H9 (cell line): Measurements from ENCODE around the gene IER2. TPM values are rescaled to one million over a fixed set of nuclear protein-coding genes. Genes with fewer than 3 reads are reported as not detected.

Experiments
- DNase-seq: peaks from one replicate; pipeline ENCODE4 v3.0.0-alpha.2; 2017
- H2AFZ ChIP-seq: one replicate; pipeline ENCODE4 v1.6.1; 2013; ENCODE audit warnings: mild to moderate bottlenecking, low read length, control low read depth, moderate library complexity
- H2AK5ac ChIP-seq: 2 replicates; pipeline ENCODE4 v1.6.1; 2013; ENCODE audit warnings: low read length, control low read depth, mixed read lengths; ENCODE audit not compliant: insufficient read length
- H2BK120ac ChIP-seq: one replicate; pipeline ENCODE4 v1.6.1; 2013; ENCODE audit warnings: low read depth, mild to moderate bottlenecking, low read length, control low read depth, inconsistent platforms; ENCODE audit not compliant: poor library complexity, severe bottlenecking
- H2BK12ac ChIP-seq: 2 replicates; pipeline ENCODE4 v1.6.1; 2013; ENCODE audit warnings: low read length, control low read depth, mixed read lengths, low read depth; ENCODE audit not compliant: insufficient read length
- H2BK15ac ChIP-seq: 2 replicates; pipeline ENCODE4 v1.6.1; 2013; ENCODE audit warnings: low read depth, low read length, control low read depth
- H2BK20ac ChIP-seq: one replicate; pipeline ENCODE4 v1.6.1; 2013; ENCODE audit warnings: low read depth, mild to moderate bottlenecking, low read length, control low read depth, inconsistent platforms; ENCODE audit not compliant: poor library complexity, severe bottlenecking
- H2BK5ac ChIP-seq: 2 replicates; pipeline ENCODE4 v1.6.1; 2013; ENCODE audit warnings: low read length, control low read depth, mixed read lengths; ENCODE audit not compliant: insufficient read length
- H3K14ac ChIP-seq: 2 replicates; pipeline ENCODE4 v1.6.1; 2013; ENCODE audit warnings: low read length, control low read depth; ENCODE audit not compliant: insufficient read depth
- H3K18ac ChIP-seq: 2 replicates; pipeline ENCODE4 v1.6.1; 2013; ENCODE audit warnings: low read depth, mild to moderate bottlenecking, mixed read lengths, low read length, control low read depth; ENCODE audit not compliant: insufficient read length
- H3K23ac ChIP-seq: 2 replicates; pipeline ENCODE4 v1.6.1; 2013; ENCODE audit warnings: low read length, control low read depth, mixed read lengths, low read depth; ENCODE audit not compliant: insufficient read length
- H3K23me2 ChIP-seq: 2 replicates; pipeline ENCODE4 v1.6.1; 2013; ENCODE audit warnings: low read depth, mild to moderate bottlenecking, mixed read lengths, low read length, control low read depth; ENCODE audit not compliant: insufficient read length, poor library complexity, severe bottlenecking
- H3K27ac ChIP-seq: 2 replicates; pipeline ENCODE4 v1.5.1; 2013; ENCODE audit warnings: low read length, control low read depth, mixed read lengths, low read depth; ENCODE audit not compliant: insufficient read length
- H3K27me3 ChIP-seq: 2 replicates; pipeline ENCODE4 v1.6.1; 2013; ENCODE audit warnings: low read length, control low read depth, inconsistent platforms; ENCODE audit not compliant: insufficient read depth
- H3K4ac ChIP-seq: 2 replicates; pipeline ENCODE4 v1.6.1; 2013; ENCODE audit warnings: low read depth, mild to moderate bottlenecking, control low read depth, inconsistent platforms, low read length, moderate library complexity
- H3K4me1 ChIP-seq: 2 replicates; pipeline ENCODE4 v1.6.1; 2013; ENCODE audit warnings: low read length, control low read depth, inconsistent platforms; ENCODE audit not compliant: insufficient read depth
- H3K4me2 ChIP-seq: 2 replicates; pipeline ENCODE4 v1.6.1; 2013; ENCODE audit warnings: low read length, control low read depth, mixed read lengths; ENCODE audit not compliant: insufficient read length, insufficient read depth
- H3K56ac ChIP-seq: 2 replicates; pipeline ENCODE4 v1.6.1; 2013; ENCODE audit warnings: low read depth, mild to moderate bottlenecking, mixed read lengths, low read length, control low read depth; ENCODE audit not compliant: insufficient read length
- H3K79me1 ChIP-seq: 2 replicates; pipeline ENCODE4 v1.6.1; 2013; ENCODE audit warnings: low read depth, mild to moderate bottlenecking, moderate library complexity, low read length, control low read depth, inconsistent platforms; ENCODE audit not compliant: insufficient read depth, poor library complexity, severe bottlenecking
- H3K79me2 ChIP-seq: 2 replicates; pipeline ENCODE4 v1.6.1; 2013; ENCODE audit warnings: low read length, control low read depth, inconsistent platforms; ENCODE audit not compliant: insufficient read depth
- H3K9ac ChIP-seq: 2 replicates; pipeline ENCODE4 v1.6.1; 2013; ENCODE audit warnings: low read length, control low read depth, mixed read lengths; ENCODE audit not compliant: insufficient read length; ENCODE audit errors: extremely low read depth
- H3K9me3 ChIP-seq: one replicate; pipeline ENCODE4 v1.6.1; 2013; ENCODE audit warnings: low read depth, low read length, inconsistent platforms; ENCODE audit not compliant: control insufficient read depth
- H3T11ph ChIP-seq: one replicate; pipeline ENCODE4 v1.6.1; 2013; ENCODE audit warnings: mild to moderate bottlenecking, low read length, control low read depth, inconsistent platforms
- H4K20me1 ChIP-seq: one replicate; pipeline ENCODE4 v1.6.1; 2013; ENCODE audit not compliant: control insufficient read depth, insufficient read length, insufficient read depth
- H4K5ac ChIP-seq: 2 replicates; pipeline ENCODE4 v1.6.1; 2013; ENCODE audit warnings: low read depth, mild to moderate bottlenecking, mixed read lengths, low read length, control low read depth; ENCODE audit not compliant: insufficient read length
- H4K8ac ChIP-seq: replicated peaks from 2 replicates; pipeline ENCODE4 v1.6.1; 2013; ENCODE audit warnings: low read length, control low read depth, mixed read lengths, low read depth; ENCODE audit not compliant: insufficient read length
- H4K91ac ChIP-seq: 2 replicates; pipeline ENCODE4 v1.6.1; 2013; ENCODE audit warnings: low read depth, mild to moderate bottlenecking, moderate library complexity, mixed read lengths, low read length, control low read depth; ENCODE audit not compliant: insufficient read length
- H3K27ac Mint-ChIP-seq, 3 experiments: 2 replicates in 2 of 3; 3 replicates in 1 of 3; pipeline ENCODE4 v1.8.0; 2020 to 2021; ENCODE audit warnings: mixed read lengths in 3 of 3, mild to moderate bottlenecking in 1 of 3, moderate library complexity in 1 of 3
- H3K27me3 Mint-ChIP-seq: 2 replicates; pipeline ENCODE4 v1.8.0; 2021; ENCODE audit warnings: low read depth, mild to moderate bottlenecking, moderate library complexity, mixed read lengths
- H3K36me3 Mint-ChIP-seq, 3 experiments: 2 replicates in 2 of 3; 3 replicates in 1 of 3; pipeline ENCODE4 v1.8.0; 2020 to 2021; ENCODE audit warnings: low read depth in 3 of 3, mixed read lengths in 3 of 3; ENCODE audit not compliant: insufficient read depth in 1 of 3
- H3K4me1 Mint-ChIP-seq, 2 experiments: 2 replicates each; pipeline ENCODE4 v1.8.0; 2020; ENCODE audit warnings: mixed read lengths in 2 of 2
- H3K4me3 Mint-ChIP-seq, 2 experiments: 2 replicates in 1 of 2; 3 replicates in 1 of 2; pipeline ENCODE4 v1.8.0; 2020 to 2021; ENCODE audit warnings: mild to moderate bottlenecking in 2 of 2, mixed read lengths in 2 of 2, moderate library complexity in 1 of 2
- H3K9me3 Mint-ChIP-seq, 2 experiments: 2 replicates in 1 of 2; 3 replicates in 1 of 2; pipeline ENCODE4 v1.8.0; 2020; ENCODE audit warnings: mild to moderate bottlenecking in 2 of 2, mixed read lengths in 2 of 2, moderate library complexity in 1 of 2
- WGBS: extraction: QIAGEN DNeasy Blood & Tissue Kit; methylation state at CpG from one replicate; pipeline ENCODE4 v1.1.7; 2013; ENCODE audit warnings: missing lambda C conversion rate, low lambda C conversion rate, mixed read lengths; ENCODE audit not compliant: insufficient read length; ENCODE audit errors: extremely low coverage; 5-methylcytosine and 5-hydroxymethylcytosine counted together
- total RNA-seq: library from RNA; stranded (reverse); gene quantifications from 2 replicates; pipeline ENCODE4 v1.2.1, GENCODE V29; 2021
- TF ChIP-seq, protein P1 (sequence below): fragments of 200-600 bp; sonication (generic); conservative IDR thresholded peaks from 3 replicates; pipeline ENCODE4 v1.8.0; 2021; ENCODE audit warnings: antibody characterized with exemption, mild to moderate bottlenecking

The IER2 gene
- total RNA-seq, 1 experiment from 2014 or later = 160 TPM

GRCh38 chr19:13137290-13137794 is 12.9 kb upstream of the IER2 start:
- H4K20me1 ChIP-seq = no peaks in the 10 kb centered on the region
- peaks cover 7% of the 10 kb centered on the region; the same call in 1 of the 2 replicates for H3K79me2 ChIP-seq
- H3K9me3 Mint-ChIP-seq = no peaks in the 10 kb centered on the region
- peaks cover 23 to 71% (median 58%) of the 10 kb centered on the region in 3 experiments; a peak in 6 of 7 replicates for H3K36me3 Mint-ChIP-seq
- no peak overlapping the region for H3K4ac ChIP-seq
- H3K18ac ChIP-seq = no peak overlapping the region
- no peak overlapping the region for H3K4me3 Mint-ChIP-seq
- no peak overlapping the region for H3K9ac ChIP-seq
- no peak overlapping the region for H3K27ac Mint-ChIP-seq
- no peaks in the 10 kb centered on the region for H3K23me2 ChIP-seq
- no peak overlapping the region for H4K5ac ChIP-seq
- no peaks in the 10 kb centered on the region for H3K4me1 ChIP-seq
- H3K23ac ChIP-seq = no peak overlapping the region
- no peak overlapping the region for H2BK5ac ChIP-seq
- no CpG with 5 or more reads among the region's 28 CpGs for WGBS
- H2BK120ac ChIP-seq = no peak overlapping the region
- H3K79me1 ChIP-seq = peaks cover 4% of the 10 kb centered on the region
- no peaks in the 10 kb centered on the region for H3K27me3 ChIP-seq
- no peak overlapping the region for H3K27ac ChIP-seq
- no peak overlapping the region for H4K8ac ChIP-seq
- H2BK12ac ChIP-seq = no peak overlapping the region
- no peak overlapping the region for H3K56ac ChIP-seq
- no peak overlapping the region for H2AFZ ChIP-seq
- H3K14ac ChIP-seq = no peak overlapping the region
- no peaks in the 10 kb centered on the region for H3K9me3 ChIP-seq
- no peaks in the 10 kb centered on the region for H3K27me3 Mint-ChIP-seq
- no peak for DNase-seq
- H4K91ac ChIP-seq = no peak overlapping the region
- TF ChIP-seq, protein P1, sequence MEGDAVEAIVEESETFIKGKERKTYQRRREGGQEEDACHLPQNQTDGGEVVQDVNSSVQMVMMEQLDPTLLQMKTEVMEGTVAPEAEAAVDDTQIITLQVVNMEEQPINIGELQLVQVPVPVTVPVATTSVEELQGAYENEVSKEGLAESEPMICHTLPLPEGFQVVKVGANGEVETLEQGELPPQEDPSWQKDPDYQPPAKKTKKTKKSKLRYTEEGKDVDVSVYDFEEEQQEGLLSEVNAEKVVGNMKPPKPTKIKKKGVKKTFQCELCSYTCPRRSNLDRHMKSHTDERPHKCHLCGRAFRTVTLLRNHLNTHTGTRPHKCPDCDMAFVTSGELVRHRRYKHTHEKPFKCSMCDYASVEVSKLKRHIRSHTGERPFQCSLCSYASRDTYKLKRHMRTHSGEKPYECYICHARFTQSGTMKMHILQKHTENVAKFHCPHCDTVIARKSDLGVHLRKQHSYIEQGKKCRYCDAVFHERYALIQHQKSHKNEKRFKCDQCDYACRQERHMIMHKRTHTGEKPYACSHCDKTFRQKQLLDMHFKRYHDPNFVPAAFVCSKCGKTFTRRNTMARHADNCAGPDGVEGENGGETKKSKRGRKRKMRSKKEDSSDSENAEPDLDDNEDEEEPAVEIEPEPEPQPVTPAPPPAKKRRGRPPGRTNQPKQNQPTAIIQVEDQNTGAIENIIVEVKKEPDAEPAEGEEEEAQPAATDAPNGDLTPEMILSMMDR = no peak
- no peak overlapping the region for H3T11ph ChIP-seq
- no peak overlapping the region for H3K4me2 ChIP-seq
- no peak overlapping the region for H2BK20ac ChIP-seq
- H2BK15ac ChIP-seq = no peak overlapping the region
- no peak overlapping the region for H2AK5ac ChIP-seq
- peaks cover 11 to 16% of the 10 kb centered on the region in 2 experiments; a peak in 3 of 4 replicates for H3K4me1 Mint-ChIP-seq
